Measurements from ENCODE around the gene KMT2C. TPM values are rescaled to one million over a fixed set of nuclear protein-coding genes. Genes with fewer than 3 reads are reported as not detected.
"Not testable (repeated sequence)": the region's sequence is repeated elsewhere in the genome, so short reads cannot be mapped to it uniquely, and the experiment has no call there.

Gene KMT2C
- total RNA-seq, 1 donor from 2014 or later, result 52.0 TPM

DNA sequence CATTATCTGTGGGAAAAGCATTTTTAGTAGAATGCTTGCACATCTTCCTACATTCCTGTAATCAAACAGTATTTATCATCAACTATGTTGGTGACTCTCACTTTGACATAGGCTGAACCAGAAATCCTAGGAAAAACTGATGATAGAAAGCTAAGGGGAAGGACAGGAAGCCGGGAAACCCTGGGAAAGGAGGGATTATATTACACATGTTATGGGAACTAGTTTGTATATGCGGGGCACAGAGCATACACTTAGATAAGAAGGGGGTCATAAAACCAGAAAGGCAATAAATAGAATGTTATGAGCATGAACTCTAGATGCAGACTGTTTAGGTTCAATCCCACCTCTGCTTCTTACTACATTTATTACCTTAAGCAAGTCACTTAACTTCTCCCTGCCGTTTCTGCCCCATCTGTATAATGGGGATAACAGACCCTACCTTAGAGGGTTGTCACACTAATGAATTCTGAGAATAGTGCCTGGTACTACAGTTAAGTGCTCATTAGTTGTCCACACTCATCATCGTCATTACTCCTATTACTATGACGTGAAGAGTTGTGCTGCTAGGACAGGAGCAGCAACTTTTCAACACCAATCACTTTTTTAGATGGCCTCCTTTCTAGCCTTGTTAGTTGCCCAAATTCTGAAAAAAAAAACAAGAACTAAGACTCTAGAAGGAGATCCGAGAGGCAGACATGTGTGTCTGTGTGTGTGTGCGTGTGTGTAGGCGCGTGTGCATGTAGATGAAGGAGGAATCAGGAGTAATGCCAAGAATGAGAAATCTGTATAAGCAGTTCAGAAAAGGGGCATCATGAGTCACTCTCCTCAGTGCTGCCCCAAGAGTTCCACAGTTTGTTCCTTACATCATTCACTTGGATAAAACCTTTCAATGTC lies 52.2 kb downstream of the KMT2C start:
- no peak overlapping the region for H3K27ac Mint-ChIP-seq (ENCODE audit: unreplicated experiment)
- H3K4me3 Mint-ChIP-seq (ENCODE audit: unreplicated experiment), result no peak overlapping the region
- peaks cover 10% of the 10 kb centered on the region for H3K4me1 Mint-ChIP-seq (ENCODE audit: low read depth)
- peaks cover 5% of the 10 kb centered on the region for H3K9me3 Mint-ChIP-seq (ENCODE audit: low read depth)
- DNase-seq (ENCODE audit: low spot score), result no peak
- H3K36me3 Mint-ChIP-seq (ENCODE audit: low read depth), result no peaks in the 10 kb centered on the region
- no peaks in the 10 kb centered on the region for H3K27me3 Mint-ChIP-seq (ENCODE audit: low read depth)
- TF ChIP-seq, protein P1, sequence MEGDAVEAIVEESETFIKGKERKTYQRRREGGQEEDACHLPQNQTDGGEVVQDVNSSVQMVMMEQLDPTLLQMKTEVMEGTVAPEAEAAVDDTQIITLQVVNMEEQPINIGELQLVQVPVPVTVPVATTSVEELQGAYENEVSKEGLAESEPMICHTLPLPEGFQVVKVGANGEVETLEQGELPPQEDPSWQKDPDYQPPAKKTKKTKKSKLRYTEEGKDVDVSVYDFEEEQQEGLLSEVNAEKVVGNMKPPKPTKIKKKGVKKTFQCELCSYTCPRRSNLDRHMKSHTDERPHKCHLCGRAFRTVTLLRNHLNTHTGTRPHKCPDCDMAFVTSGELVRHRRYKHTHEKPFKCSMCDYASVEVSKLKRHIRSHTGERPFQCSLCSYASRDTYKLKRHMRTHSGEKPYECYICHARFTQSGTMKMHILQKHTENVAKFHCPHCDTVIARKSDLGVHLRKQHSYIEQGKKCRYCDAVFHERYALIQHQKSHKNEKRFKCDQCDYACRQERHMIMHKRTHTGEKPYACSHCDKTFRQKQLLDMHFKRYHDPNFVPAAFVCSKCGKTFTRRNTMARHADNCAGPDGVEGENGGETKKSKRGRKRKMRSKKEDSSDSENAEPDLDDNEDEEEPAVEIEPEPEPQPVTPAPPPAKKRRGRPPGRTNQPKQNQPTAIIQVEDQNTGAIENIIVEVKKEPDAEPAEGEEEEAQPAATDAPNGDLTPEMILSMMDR (IDR thresholded peaks at IDR 0.05), result no peak

DNA sequence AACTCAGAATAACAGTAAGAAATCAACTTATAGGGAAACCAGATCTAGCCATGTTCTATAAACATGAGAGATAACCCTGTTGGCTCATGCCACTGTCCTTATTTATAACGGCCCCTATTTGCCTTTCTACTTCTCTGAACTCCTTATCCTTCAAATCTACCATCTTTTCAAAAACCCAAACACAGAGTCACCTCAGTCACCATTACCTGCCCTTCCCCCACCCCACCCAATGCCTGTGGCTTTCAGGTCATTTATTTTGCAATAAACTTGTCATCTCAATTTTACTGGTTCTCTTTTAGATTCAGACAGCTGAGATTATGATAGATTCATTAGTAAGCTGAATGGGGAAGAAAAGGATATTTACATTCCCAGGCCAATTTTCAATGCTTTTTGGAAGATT lies 53.6 kb downstream of the KMT2C start:
- TF ChIP-seq, protein P1 (IDR thresholded peaks at IDR 0.05), result no peak
- Mint-ChIP-seq H3K27me3 (ENCODE audit: low read depth) (no peaks in the 10 kb centered on the region), H3K4me1 (ENCODE audit: low read depth) (peaks cover 10% of the 10 kb centered on the region), H3K4me3 (ENCODE audit: unreplicated experiment) (no peak overlapping the region), H3K27ac (ENCODE audit: unreplicated experiment) (no peak overlapping the region), H3K9me3 (ENCODE audit: low read depth) (peaks cover 5% of the 10 kb centered on the region), H3K36me3 (ENCODE audit: low read depth) (no peaks in the 10 kb centered on the region)
- DNase-seq (ENCODE audit: low spot score), result no peak

DNA sequence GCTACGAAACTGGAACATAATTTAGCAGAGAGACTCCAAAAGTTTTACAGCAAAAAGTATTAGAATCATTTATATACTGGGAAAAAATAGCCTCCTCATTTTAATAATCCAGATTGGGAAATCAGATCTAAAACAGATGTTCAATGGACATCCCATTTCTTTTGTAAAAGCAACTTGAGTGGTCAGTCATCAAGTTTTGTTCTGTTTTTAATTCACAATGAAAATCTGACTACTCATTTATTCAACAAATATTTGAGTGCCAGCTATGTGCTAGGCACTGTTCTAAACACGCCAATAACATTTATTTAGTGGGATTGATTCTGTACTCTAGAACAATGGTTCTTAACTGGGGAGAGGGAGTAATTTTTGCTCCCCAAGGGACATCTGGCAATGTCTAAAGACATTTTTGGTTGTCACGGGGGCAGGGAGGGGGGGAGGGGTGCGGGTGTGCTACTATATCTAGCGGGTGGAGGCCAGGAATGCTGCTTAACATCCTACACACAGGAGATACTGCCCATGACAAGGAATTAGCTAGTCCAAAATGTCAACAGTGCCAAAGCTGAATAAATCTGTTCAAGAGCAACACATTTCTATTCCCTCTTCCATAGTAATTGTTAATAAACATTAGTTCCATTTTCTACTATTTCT lies 54.7 kb downstream of the KMT2C start:
- not testable (repeated sequence) for H3K4me1 Mint-ChIP-seq (ENCODE audit: low read depth); H3K36me3 Mint-ChIP-seq (ENCODE audit: low read depth); H3K4me3 Mint-ChIP-seq (ENCODE audit: unreplicated experiment); H3K27me3 Mint-ChIP-seq (ENCODE audit: low read depth); DNase-seq (ENCODE audit: low spot score); H3K27ac Mint-ChIP-seq (ENCODE audit: unreplicated experiment)
- H3K9me3 Mint-ChIP-seq (ENCODE audit: low read depth), result peaks cover 12% of the 10 kb centered on the region

DNA sequence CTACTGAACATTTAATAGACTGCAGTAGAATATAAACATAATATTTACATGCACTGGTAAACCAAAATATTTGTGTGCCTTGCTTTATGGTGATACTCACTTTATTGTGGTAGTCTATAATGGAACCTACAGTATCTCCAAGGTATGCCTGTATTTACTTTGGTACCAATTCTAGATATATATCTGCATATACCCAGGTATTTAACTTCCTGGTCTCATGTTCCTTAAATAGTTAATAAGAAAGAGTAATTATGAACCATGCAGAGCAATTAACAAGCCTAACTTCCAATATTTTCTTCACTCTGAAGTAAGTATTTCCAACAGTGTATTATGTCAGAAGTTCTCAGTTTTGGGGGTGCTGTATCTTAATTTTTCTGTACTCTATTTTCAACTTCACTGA lies 57.3 kb downstream of the KMT2C start:
- H3K4me3 Mint-ChIP-seq (ENCODE audit: unreplicated experiment); H3K4me1 Mint-ChIP-seq (ENCODE audit: low read depth); H3K27ac Mint-ChIP-seq (ENCODE audit: unreplicated experiment); H3K27me3 Mint-ChIP-seq (ENCODE audit: low read depth); H3K36me3 Mint-ChIP-seq (ENCODE audit: low read depth); DNase-seq (ENCODE audit: low spot score): not testable (repeated sequence)
- H3K9me3 Mint-ChIP-seq (ENCODE audit: low read depth), result peaks cover 12% of the 10 kb centered on the region

DNA sequence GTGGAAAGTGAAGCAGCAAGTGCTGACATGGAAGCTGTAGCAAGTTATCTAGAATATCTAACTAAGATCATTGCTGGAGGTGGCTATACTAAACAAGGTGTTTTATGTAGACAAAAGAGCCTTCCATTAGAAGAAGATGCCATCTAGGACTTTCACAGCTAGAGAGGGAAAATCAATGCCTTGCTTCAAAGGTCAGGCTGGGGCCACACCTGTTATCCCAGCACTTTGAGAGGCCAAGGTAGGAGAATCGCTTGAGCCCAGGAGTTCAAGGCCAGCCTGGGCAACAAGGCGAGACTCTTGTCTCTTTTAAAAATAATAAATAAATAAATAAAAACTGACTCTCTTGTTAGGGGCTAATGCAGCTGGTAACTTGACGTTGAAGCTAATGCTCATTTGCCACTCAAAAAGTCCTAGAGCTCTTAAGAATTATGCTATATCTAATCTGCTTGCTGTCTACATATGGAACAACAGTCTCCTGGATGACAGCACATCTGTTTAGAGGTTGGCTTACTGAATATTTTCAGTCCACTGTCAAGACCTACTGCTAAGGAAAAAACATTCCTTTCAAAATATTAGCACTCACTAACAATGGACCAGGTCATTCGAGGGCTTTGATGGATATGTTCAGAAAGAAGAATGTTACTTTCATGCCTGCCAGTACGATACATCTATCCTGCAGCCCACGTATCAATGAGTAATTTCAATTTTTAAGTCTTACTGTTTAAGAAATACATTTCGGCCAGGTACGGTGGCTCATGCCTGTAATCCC lies 58.9 kb downstream of the KMT2C start:
- not testable (repeated sequence) for H3K4me3 Mint-ChIP-seq (ENCODE audit: unreplicated experiment); H3K27me3 Mint-ChIP-seq (ENCODE audit: low read depth); H3K27ac Mint-ChIP-seq (ENCODE audit: unreplicated experiment); DNase-seq (ENCODE audit: low spot score); H3K36me3 Mint-ChIP-seq (ENCODE audit: low read depth)
- peaks cover 12% of the 10 kb centered on the region for H3K9me3 Mint-ChIP-seq (ENCODE audit: low read depth)
- peaks cover 16% of the 10 kb centered on the region for H3K4me1 Mint-ChIP-seq (ENCODE audit: low read depth)

DNA sequence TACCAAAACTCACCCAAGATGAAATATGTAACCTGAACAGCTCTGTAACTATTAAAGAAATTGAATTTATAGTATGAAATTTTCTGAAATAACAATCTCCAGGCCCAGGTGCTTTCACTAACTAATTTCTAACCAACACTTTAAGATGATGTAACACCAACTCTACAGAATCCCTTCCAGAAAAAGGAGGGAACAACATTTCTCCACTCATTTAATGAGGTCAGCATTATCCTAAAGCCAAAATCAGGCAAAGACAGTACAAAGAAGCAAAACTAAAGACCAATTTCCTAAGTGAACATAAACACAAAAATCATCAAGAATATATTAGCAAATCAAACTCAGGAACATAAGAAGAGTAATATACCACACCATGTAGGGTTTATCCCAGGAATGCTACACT lies 65.5 kb downstream of the KMT2C start:
- Mint-ChIP-seq H3K4me1 (ENCODE audit: low read depth) (peaks cover 51% of the 10 kb centered on the region), H3K27ac (ENCODE audit: unreplicated experiment) (no peak overlapping the region), H3K9me3 (ENCODE audit: low read depth) (peaks cover 3% of the 10 kb centered on the region), H3K27me3 (ENCODE audit: low read depth) (no peaks in the 10 kb centered on the region), H3K36me3 (ENCODE audit: low read depth) (no peaks in the 10 kb centered on the region), H3K4me3 (ENCODE audit: unreplicated experiment) (no peak overlapping the region)
- DNase-seq (ENCODE audit: low spot score), result no peak
- TF ChIP-seq, protein P1 (IDR thresholded peaks at IDR 0.05), result no peak

All from chondrocyte (in vitro differentiated cells).